HepG2 (cell line): ENCODE measurements around the gene PIK3IP1. TPM values are rescaled to one million over a fixed set of nuclear protein-coding genes. Genes with fewer than 3 reads are reported as not detected.
A peak's percentile ranks its signal among the peaks of the same experiment; 100 is the strongest.

Experiments used
- CBX1 ChIP-seq: IDR thresholded peaks from one replicate; pipeline ENCODE4 v1.6.1; 2016; ENCODE audit warnings: antibody characterized with exemption, low read depth
- CTCF ChIP-seq: sonication (generic); formaldehyde crosslinking; IDR thresholded peaks from 2 replicates; pipeline ENCODE4 v1.5.0; 2020; ENCODE audit warnings: mild to moderate bottlenecking, missing genetic modification reagents, moderate library complexity
- FOSL2 ChIP-seq: sonication (generic); formaldehyde crosslinking; IDR thresholded peaks from 2 replicates; pipeline ENCODE4 v1.4.0; 2020; ENCODE audit warnings: missing genetic modification reagents
- GTF3A ChIP-seq: sonication (generic); formaldehyde crosslinking; conservative IDR thresholded peaks from 2 replicates; pipeline ENCODE4 v1.4.0; 2020; ENCODE audit warnings: mild to moderate bottlenecking, missing genetic modification reagents
- HES4 ChIP-seq: sonication (generic); formaldehyde crosslinking; IDR thresholded peaks from 2 replicates; pipeline ENCODE4 v1.9.0; 2021; ENCODE audit warnings: mild to moderate bottlenecking, missing genetic modification reagents, borderline replicate concordance
- NKX3-1 ChIP-seq: sonication (generic); formaldehyde crosslinking; IDR thresholded peaks from 2 replicates; pipeline ENCODE4 v1.5.0; 2020; ENCODE audit warnings: missing genetic modification reagents
- NR2F6 ChIP-seq, 2 experiments: IDR thresholded peaks; 2 replicates each; pipeline ENCODE4 v1.6.1; 2016; ENCODE audit warnings: antibody characterized with exemption in 1 of 2, mild to moderate bottlenecking in 1 of 2
- RNF219 ChIP-seq: sonication (generic); formaldehyde crosslinking; IDR thresholded peaks from 2 replicates; pipeline ENCODE4 v1.5.0; 2020; ENCODE audit warnings: mild to moderate bottlenecking, missing genetic modification reagents
- SIN3A ChIP-seq: IDR thresholded peaks from 2 replicates; pipeline ENCODE4 v1.6.1; 2011; ENCODE audit warnings: low read depth, mild to moderate bottlenecking, control low read depth, low read length, borderline replicate concordance
- TERF1 ChIP-seq: sonication (generic); formaldehyde crosslinking; IDR thresholded peaks from 2 replicates; pipeline ENCODE4 v1.8.0; 2022; ENCODE audit warnings: mild to moderate bottlenecking, missing genetic modification reagents, moderate library complexity
- TIGD3 ChIP-seq: sonication (generic); formaldehyde crosslinking; IDR thresholded peaks from 2 replicates; pipeline ENCODE4 v1.5.1; 2020; ENCODE audit warnings: mild to moderate bottlenecking, missing genetic modification reagents, borderline replicate concordance
- ZBTB14 ChIP-seq: sonication (generic); formaldehyde crosslinking; IDR thresholded peaks from 2 replicates; pipeline ENCODE4 v1.4.0; 2020; ENCODE audit warnings: missing genetic modification reagents
- ZNF138 ChIP-seq: sonication (generic); formaldehyde crosslinking; IDR thresholded peaks from 2 replicates; pipeline ENCODE4 v1.5.0; 2020; ENCODE audit warnings: mild to moderate bottlenecking, low read depth, missing genetic modification reagents
- ZNF354B ChIP-seq: sonication (generic); formaldehyde crosslinking; IDR thresholded peaks from 2 replicates; pipeline ENCODE4 v1.8.0; 2022; ENCODE audit warnings: mild to moderate bottlenecking, missing genetic modification reagents
- ZNF501 ChIP-seq: sonication (generic); formaldehyde crosslinking; IDR thresholded peaks from 2 replicates; pipeline ENCODE4 v1.5.1; 2020; ENCODE audit warnings: mild to moderate bottlenecking, moderate library complexity, missing genetic modification reagents
- ZNF570 ChIP-seq: sonication (generic); formaldehyde crosslinking; IDR thresholded peaks from 2 replicates; pipeline ENCODE4 v1.4.0; 2020; ENCODE audit warnings: mild to moderate bottlenecking, missing genetic modification reagents, borderline replicate concordance
- ZNF773 ChIP-seq: sonication (generic); formaldehyde crosslinking; IDR thresholded peaks from 2 replicates; pipeline ENCODE4 v1.4.0; 2020; ENCODE audit warnings: missing genetic modification reagents, borderline replicate concordance
- ZNF839 ChIP-seq: sonication (generic); formaldehyde crosslinking; IDR thresholded peaks from 2 replicates; pipeline ENCODE4 v1.4.0; 2020; ENCODE audit warnings: missing genetic modification reagents, mild to moderate bottlenecking, borderline replicate concordance
- ZSCAN30 ChIP-seq: sonication (generic); formaldehyde crosslinking; IDR thresholded peaks from 2 replicates; pipeline ENCODE4 v1.5.0; 2020; ENCODE audit warnings: mild to moderate bottlenecking, missing genetic modification reagents
- polyA plus RNA-seq, 8 experiments: library from polyadenylated mRNA; depleted of rRNA in 3 of 8; stranded (reverse) in 7 of 8; unstranded in 1 of 8; fragments of >200 nt; fragmentation: Illumina TruSeq in 4 of 8; extraction: Trizol in 4 of 8; gene quantifications; 2 replicates each; pipeline versions ENCODE4 v1.2.1 to v1.2.3, GENCODE V29; 2011 to 2016; ENCODE audit warnings: low read depth in 4 of 8, missing spikeins in 1 of 8, mixed read lengths in 1 of 8; ENCODE audit not compliant: insufficient read depth in 1 of 8
- total RNA-seq, 5 experiments: library from RNA; depleted of rRNA; stranded (reverse); fragments of >200 nt; fragmentation: Illumina TruSeq; extraction: Trizol; gene quantifications; 2 replicates each; pipeline ENCODE4 v1.2.3, GENCODE V29; 2016; ENCODE audit warnings: low read depth in 1 of 5

Gene PIK3IP1
- total and polyA plus RNA-seq, 2 of the 13 experiments (the other 11 are each of a cell fraction or from before 2014, with no cell fraction given), result 1.3 to 2.5 TPM

GRCh38 chr22:31250740-31251600 lies 41.3 kb downstream of the PIK3IP1 start (continued):
- TF ChIP-seq ZNF773 (no peak), RNF219 (CRISPR knock-in tag) (no peak), CBX1 (no peak), TIGD3 (CRISPR knock-in tag) (no peak), ZNF501 (CRISPR knock-in tag) (no peak), SIN3A (no peak), GTF3A (CRISPR knock-in tag) (no peak), FOSL2 (CRISPR knock-in tag) (peak; percentile 68), ZBTB14 (CRISPR knock-in tag) (no peak), CTCF (0 out of 2 replicates have a peak, but pooled peaks have one; percentile 13), ZNF354B (CRISPR knock-in tag) (no peak), HES4 (CRISPR knock-in tag) (no peak), NKX3-1 (CRISPR knock-in tag) (no peak), NR2F6 (IDR thresholded peaks at IDR 0.05) (peak; percentile 66), NR2F6 (CRISPR knock-in tag; IDR thresholded peaks at IDR 0.05) (peak; percentile 76; the same call in 1 of the 2 replicates), ZSCAN30 (no peak), ZNF138 (CRISPR knock-in tag) (no peak), TERF1 (CRISPR knock-in tag) (no peak), ZNF570 (CRISPR knock-in tag) (no peak), ZNF839 (no peak)
